Hepatic stellate cell (primary cell): Measurements from ENCODE around the gene CDKL1.
A peak's percentile ranks its signal among the peaks of the same experiment; 100 is the strongest.

Experiments used
- DNase-seq: peaks from one replicate; pipeline ENCODE4 v3.0.0; 2011; ENCODE audit warnings: low spot score

The CDKL1 gene

GRCh38 chr14:50396631-50397389 is at the start of gene CDKL1:
Gene CDKL1, minus strand, starts transcription at chr14:50396881. Its CDS starts 1,013 bp downstream, at chr14:50395868.
- peak; percentile 69 for DNase-seq

- no peak for DNase-seq
Measured at GRCh38 chr14:50434528-50434927, 37.8 kb upstream of the CDKL1 start.

- DNase-seq, result no peak
Measured at GRCh38 chr14:50432131-50432530, 35.5 kb upstream of the CDKL1 start.

DNA sequence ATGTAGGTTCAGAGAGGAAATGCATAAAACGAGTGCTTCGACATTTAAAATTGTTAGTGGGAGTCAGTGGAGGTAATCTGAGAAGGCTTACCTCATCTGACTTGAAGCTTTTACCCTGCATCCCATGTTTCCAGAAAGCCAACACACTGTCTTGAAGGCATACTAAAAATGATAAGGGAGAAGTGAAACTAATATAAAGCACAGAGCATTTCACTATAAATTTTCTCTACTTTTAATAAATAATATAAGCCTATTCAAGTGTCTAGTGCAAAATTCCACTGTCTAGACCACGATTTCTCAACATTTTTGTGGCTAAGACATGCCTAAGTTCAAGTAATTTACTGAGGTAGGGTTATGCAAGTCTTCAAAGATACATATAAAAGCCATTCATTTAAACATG is 29.1 kb upstream of the CDKL1 start:
- DNase-seq, result no peak

DNA sequence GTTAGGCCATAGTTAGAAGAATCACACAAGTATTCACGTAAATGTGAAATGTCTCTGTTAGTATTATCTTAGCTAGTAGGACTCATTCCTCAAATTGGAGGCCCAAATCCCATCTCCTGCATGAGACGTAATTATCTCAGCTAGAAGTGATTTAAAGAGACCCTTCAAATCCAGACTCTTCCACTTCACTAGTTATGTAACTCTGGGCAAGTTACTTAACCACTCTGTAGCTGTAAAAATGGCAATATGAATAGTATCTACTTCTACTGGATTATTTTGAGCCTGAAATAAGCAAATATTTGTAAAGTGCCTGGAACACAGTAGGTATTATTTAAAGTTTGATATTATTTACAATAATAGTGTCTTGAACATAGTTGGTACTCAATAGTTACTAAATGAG is 28.4 kb upstream of the CDKL1 start:
- DNase-seq, result no peak

DNA sequence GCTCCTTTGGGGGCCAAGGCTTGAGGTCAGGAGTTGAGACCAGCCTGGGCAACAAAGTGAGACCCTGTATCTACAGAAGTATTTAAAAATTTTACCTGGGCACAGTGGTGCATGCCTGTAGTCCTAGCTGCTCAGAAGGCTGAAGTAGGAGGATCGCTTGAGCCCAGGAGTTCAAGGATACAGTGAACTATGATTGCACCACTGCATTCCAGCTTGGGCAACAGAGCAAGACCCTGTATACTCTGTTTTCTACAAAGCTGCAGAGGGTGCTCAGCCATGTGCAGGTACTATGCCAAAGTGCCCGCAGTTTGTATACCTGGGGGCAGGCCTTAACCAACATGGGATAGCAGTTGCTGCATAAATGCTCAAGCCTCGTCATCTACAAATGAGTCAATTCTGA is 26.8 kb upstream of the CDKL1 start:
- DNase-seq, result no peak

DNA sequence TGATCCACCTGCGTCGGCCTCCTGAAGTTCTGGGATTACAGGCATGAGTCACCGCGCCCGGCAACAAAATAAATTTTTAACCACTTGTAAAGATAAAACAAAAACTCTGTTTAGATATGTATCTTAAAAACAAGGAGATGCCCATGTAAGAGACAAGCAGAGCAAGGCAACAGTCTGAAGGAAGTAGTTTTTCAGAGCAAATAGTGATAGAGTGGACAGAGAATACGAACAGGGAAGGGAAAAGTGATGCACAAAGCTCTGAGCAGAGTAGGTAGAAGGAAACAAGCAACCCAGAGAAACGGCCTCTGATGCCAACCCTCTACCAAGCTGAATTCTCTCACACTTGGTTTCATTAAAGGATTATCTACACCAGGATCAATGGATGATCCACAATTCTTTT is 24.8 kb upstream of the CDKL1 start:
- DNase-seq, result no peak

- no peak for DNase-seq
Measured at GRCh38 chr14:50417853-50418252, 21.2 kb upstream of the CDKL1 start.

GRCh38 chr14:50410921-50411320 is 14.2 kb upstream of the CDKL1 start:
- DNase-seq, result peak; percentile 16

DNA sequence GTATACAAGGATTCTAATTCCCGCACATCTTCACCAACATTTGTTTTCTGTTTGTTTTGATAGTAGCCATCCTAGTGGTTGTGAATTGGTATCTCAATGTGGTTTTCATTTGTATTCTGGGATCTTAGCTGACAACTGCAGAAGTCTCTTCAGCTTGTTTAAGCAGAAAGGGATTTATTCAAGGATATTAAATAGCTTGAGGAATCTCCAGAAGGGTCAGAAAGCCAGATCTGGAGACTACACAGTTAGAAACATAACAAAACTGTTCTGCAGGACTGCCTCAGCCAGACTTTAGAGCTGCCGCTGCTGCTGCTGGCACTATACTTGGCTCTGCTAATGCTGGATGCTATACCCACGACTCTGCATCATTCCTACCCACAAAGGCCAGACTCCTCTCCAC is 13.4 kb upstream of the CDKL1 start:
- no peak for DNase-seq

DNA sequence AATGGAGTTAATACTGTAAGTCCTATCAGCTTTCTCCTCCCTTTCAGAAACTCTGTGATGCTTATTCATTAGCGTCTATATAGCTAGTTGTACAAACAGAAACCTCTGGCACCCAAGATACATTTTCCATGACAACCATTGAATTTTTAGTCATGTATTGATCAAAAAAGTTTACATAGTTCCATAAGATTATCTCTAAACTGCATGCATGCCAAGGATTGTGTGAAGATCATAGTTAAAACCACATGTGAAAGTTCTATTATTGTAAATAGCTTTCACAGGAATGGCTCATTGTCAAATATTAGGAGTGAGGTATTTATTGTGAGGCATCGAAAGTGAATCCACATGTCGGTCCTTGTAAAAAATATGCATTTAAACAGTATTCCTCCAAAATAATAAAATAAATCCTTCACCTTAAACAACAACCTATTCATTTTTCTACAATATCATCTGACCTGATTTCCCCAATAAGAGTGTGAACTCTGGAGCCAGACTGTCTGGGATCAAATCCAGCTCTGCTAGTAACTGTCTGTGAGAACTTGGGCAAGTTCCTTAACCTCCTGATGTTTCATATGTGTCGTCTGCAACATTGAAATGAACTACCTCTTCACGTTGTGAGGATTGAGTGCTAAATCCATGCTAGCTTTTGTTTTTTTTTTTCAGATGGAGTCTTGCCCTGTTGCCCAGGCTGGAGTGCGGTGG is 10.6 kb upstream of the CDKL1 start:
- DNase-seq, result no peak

- peak; percentile 16 for DNase-seq
Measured at GRCh38 chr14:50403419-50403818, 6.7 kb upstream of the CDKL1 start.

DNA sequence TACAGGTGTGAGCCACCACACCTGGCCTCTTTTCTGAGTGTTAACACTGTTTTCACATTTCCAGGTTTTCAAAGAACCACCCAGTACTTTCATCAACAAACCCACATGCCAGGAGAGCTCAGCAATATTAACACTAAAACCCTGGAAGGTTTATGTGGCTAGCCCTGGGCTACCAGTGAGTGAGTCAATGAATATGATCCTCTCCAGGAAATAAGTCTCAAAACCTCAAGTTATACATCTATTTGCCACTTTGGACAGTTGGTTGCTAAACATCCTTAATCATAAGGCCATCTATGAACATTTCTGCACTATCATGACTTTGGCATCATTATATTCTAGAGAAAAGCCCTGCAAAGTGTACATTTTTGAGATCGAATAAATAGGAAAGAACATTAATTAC is 6.3 kb upstream of the CDKL1 start:
- DNase-seq, result no peak

DNA sequence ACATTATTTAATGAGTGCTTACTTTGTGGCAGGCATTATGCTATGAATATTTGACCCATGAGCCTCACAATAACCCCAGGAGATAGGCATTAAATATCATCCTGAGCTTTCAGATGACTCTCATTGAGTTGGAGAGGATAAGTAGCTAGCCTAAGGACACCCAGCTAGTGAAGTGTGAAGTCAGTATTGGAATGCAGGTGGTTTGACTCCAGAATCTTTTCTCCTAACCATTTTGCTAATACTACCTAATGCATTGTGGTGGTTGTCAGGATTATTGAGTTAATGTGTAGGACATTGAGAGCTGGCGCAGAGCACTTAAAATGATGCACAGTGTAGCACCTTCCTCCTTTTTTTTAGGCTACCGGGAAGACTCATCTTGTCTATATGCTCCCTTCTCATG is 3.8 kb upstream of the CDKL1 start:
- no peak for DNase-seq

GRCh38 chr14:50399251-50400032 is 2.8 kb upstream of the CDKL1 start:
- DNase-seq, result peak; percentile 22

GRCh38 chr14:50398189-50398580 is 1.5 kb upstream of the CDKL1 start:
- DNase-seq, result no peak

DNA sequence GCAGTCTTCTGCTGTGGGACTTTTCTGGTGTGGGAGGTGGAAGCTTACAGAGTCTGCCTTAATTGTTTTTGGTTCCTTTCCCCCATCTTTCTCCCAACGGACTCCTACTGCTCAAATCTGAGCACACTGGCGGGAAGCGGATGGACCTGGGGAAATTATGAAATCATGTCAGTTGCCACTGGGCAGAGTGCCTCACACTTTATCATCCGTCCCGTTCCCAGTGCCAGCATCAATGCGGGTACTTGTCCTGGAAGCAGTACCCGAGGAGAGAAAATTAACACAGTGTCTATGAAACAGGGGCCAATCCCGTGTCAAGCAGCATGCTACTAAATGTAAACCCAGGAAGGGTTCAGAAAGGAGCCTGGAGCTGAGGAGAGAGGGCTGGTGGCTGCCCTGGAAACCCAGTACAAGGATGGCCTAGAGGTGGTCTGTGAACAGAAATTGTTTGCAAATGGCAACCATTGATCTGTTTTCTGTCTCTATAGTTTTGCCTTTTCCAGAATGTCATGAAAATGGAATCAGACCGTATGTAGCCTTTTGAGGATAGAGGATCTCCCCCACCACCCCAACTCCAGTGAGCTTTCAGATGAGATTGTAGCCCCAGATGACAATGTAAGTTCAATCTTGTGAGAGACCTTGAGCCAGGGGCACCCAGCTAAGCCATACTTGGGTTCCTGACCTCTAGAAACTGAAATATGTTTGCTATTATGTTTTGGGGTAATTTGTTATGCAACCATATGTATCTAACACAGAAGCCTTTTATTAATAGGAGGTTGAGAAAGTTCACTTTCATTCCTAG is 908 bp upstream of the CDKL1 start:
- peak; percentile 21 for DNase-seq

- no peak for DNase-seq
Measured at GRCh38 chr14:50395448-50395847, 1.2 kb downstream of the CDKL1 start.

DNA sequence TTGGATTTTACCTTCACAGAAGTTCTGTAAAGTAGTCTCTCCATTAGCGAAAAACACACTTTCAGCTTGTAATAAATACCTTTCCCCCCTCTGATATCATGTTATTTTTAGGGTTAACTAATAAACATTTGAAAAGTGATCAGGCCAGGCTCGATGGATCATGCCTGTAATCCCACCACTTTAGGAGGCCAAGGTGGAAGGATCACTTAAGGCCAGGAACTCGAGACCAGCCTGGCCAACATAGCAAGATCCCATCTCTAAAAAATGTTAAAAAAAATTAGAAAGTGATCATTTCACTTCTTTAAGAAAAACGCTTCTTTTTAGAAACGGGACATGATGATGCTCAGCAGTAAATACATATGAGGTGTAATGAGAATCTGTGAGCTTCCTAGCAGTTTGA is 2.0 kb downstream of the CDKL1 start:
- DNase-seq, result no peak

GRCh38 chr14:50389668-50390441 is 6.8 kb downstream of the CDKL1 start:
- DNase-seq, result no peak

GRCh38 chr14:50388256-50388931 is 8.3 kb downstream of the CDKL1 start:
- no peak for DNase-seq
